ENCODE results near the gene CNTNAP5. TPM values are rescaled to one million over a fixed set of nuclear protein-coding genes. Genes with fewer than 3 reads are reported as not detected.

Gene CNTNAP5
- total and polyA plus RNA-seq, 8 donors, result 0.03 to 0.29 (median 0.10) TPM; not detected in 4

- Histone ChIP-seq H3K9me3 (no peaks in the 10 kb centered on the region), H3K27ac (no peak overlapping the region), H3K4me1 (no peaks in the 10 kb centered on the region), H3K27me3 (peaks cover 15 to 46% of the 10 kb centered on the region in 2 donors), H3K4me3 (no peak overlapping the region), H3K36me3 (no peaks in the 10 kb centered on the region)
- DNase-seq (peak in 2 of 4 donors; percentile 34 to 61), ATAC-seq (peak; percentile 85)
- intact Hi-C loops (cut with DNase I), result no loop called here
- TF ChIP-seq CTCF (IDR thresholded peaks at IDR 0.05), result peak in 1 of 2 donors; percentile 49
Measured at GRCh38 chr2:124027182-124027581, 2.1 kb downstream of the CNTNAP5 start.

- Histone ChIP-seq H3K4me1 (no peaks in the 10 kb centered on the region), H3K36me3 (no peaks in the 10 kb centered on the region), H3K27me3 (no peaks in the 10 kb centered on the region), H3K4me3 (no peak overlapping the region), H3K9me3 (no peaks in the 10 kb centered on the region), H3K27ac (no peak overlapping the region)
- DNase-seq (no peak), ATAC-seq (no peak)
- intact Hi-C loops (cut with DNase I), result no loop called here
- TF ChIP-seq CTCF (IDR thresholded peaks at IDR 0.05), result no peak
Measured at GRCh38 chr2:124032799-124033198, 7.7 kb downstream of the CNTNAP5 start.

GRCh38 chr2:124034265-124034664, 9.2 kb downstream of the CNTNAP5 start:
- no peaks in the 10 kb centered on the region for H3K36me3 ChIP-seq
- DNase-seq (no peak), ATAC-seq (no peak)
- H3K27ac ChIP-seq, result no peak overlapping the region
- no peaks in the 10 kb centered on the region for H3K4me1 ChIP-seq
- TF ChIP-seq CTCF (IDR thresholded peaks at IDR 0.05), result no peak
- intact Hi-C loops (cut with DNase I), result no loop called here
- no peak overlapping the region for H3K4me3 ChIP-seq
- H3K27me3 ChIP-seq, result no peaks in the 10 kb centered on the region
- no peaks in the 10 kb centered on the region for H3K9me3 ChIP-seq

- no peak for ATAC-seq
- intact Hi-C loops (cut with DNase I), result no loop called here
Measured at GRCh38 chr2:124035001-124035400, 9.9 kb downstream of the CNTNAP5 start.

GRCh38 chr2:124039032-124039431, 13.9 kb downstream of the CNTNAP5 start:
- no peak for TF ChIP-seq CTCF (IDR thresholded peaks at IDR 0.05)
- Histone ChIP-seq H3K27me3 (no peaks in the 10 kb centered on the region), H3K9me3 (no peaks in the 10 kb centered on the region), H3K36me3 (no peaks in the 10 kb centered on the region), H3K4me3 (no peak overlapping the region), H3K4me1 (no peaks in the 10 kb centered on the region), H3K27ac (no peak overlapping the region)
- no peak for DNase-seq
- intact Hi-C loops (cut with DNase I), result no loop called here
- ATAC-seq, result no peak

More at GRCh38 chr2:124035001-124035400, 9.9 kb downstream of the CNTNAP5 start:
- Histone ChIP-seq H3K27ac (no peak overlapping the region), H3K4me3 (no peak overlapping the region), H3K9me3 (no peaks in the 10 kb centered on the region), H3K27me3 (no peaks in the 10 kb centered on the region), H3K4me1 (no peaks in the 10 kb centered on the region), H3K36me3 (no peaks in the 10 kb centered on the region)
- DNase-seq, result no peak
- TF ChIP-seq CTCF (IDR thresholded peaks at IDR 0.05), result no peak

Measured in left lung (tissue), 10 donors.